Measurements from ENCODE around the gene FAM193A. TPM values are rescaled to one million over a fixed set of nuclear protein-coding genes. Genes with fewer than 3 reads are reported as not detected.
A peak's percentile ranks its signal among the peaks of the same experiment; 100 is the strongest.

FAM193A gene
- total RNA-seq, 1 donor from 2014 or later: 26.1 TPM

DNA sequence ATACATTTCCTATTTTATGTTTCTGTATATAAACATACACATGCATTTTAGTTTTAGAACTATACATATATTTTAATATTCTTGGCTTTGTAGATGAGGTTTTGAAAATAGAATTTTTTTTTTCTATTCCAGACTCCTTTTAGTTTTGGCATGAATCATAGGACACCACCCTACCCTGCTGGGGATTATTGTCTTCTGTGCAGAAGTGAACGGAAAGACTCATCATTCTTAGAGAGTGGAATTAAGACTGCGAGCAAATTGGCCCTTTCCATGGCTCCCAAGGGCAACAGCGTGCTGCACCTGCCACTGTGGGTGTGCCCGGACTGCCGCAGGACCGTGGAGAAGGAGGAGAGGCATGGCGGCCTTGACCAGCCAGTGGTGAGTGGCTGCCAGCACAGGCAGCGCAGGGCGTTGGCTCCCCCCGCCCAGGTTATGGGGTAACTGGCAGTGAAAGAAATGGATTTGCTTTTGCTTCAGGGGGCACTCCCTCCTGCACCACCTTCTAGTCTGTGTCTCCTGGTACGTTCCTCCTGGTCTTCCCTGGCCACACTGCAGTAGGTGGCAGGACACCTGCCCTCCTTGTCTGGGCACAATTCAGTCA is 59.6 kb downstream of the FAM193A start:
- H3K4me3 ChIP-seq: no peak overlapping the region
- H3K36me3 ChIP-seq: peaks cover 18% of the 10 kb centered on the region
- TF ChIP-seq, protein P1, sequence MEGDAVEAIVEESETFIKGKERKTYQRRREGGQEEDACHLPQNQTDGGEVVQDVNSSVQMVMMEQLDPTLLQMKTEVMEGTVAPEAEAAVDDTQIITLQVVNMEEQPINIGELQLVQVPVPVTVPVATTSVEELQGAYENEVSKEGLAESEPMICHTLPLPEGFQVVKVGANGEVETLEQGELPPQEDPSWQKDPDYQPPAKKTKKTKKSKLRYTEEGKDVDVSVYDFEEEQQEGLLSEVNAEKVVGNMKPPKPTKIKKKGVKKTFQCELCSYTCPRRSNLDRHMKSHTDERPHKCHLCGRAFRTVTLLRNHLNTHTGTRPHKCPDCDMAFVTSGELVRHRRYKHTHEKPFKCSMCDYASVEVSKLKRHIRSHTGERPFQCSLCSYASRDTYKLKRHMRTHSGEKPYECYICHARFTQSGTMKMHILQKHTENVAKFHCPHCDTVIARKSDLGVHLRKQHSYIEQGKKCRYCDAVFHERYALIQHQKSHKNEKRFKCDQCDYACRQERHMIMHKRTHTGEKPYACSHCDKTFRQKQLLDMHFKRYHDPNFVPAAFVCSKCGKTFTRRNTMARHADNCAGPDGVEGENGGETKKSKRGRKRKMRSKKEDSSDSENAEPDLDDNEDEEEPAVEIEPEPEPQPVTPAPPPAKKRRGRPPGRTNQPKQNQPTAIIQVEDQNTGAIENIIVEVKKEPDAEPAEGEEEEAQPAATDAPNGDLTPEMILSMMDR (IDR thresholded peaks at IDR 0.05): no peak
- intact Hi-C loops (cut with DNase I): no loop called here
- no peaks in the 10 kb centered on the region for H3K9me3 ChIP-seq
- peaks cover 70% of the 10 kb centered on the region for H3K4me1 ChIP-seq
- no peaks in the 10 kb centered on the region for H3K27me3 ChIP-seq (ENCODE audit: low read depth)
- ATAC-seq: no peak
- H3K27ac ChIP-seq: no peak overlapping the region
- no peak for DNase-seq

DNA sequence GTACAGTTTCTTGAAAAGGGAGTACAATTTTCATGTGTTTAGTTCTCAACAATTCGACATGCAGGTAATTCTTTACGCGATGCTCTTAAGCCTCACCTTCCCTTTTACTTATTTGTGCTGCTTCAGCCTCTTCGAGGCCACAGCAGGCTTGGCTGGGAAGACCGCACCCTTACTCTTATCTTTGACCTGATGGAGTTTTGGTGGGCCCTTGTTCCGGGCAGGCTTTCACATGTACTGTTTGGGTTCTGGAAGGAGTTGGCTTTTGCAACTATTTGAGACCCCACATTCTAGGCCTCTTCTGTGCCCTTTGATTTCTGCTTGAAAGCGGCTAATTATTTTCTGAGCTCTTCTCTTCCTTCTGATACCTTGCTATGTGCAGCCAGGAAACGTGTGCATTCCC is 60.2 kb downstream of the FAM193A start:
- TF ChIP-seq, protein P1 (IDR thresholded peaks at IDR 0.05): no peak
- H3K36me3 ChIP-seq: peaks cover 18% of the 10 kb centered on the region
- no peak for ATAC-seq
- intact Hi-C loops (cut with DNase I): no loop called here
- H3K27me3 ChIP-seq (ENCODE audit: low read depth): no peaks in the 10 kb centered on the region
- H3K4me1 ChIP-seq: peaks cover 65% of the 10 kb centered on the region
- DNase-seq: no peak
- H3K9me3 ChIP-seq: no peaks in the 10 kb centered on the region
- H3K27ac ChIP-seq: no peak overlapping the region
- H3K4me3 ChIP-seq: no peak overlapping the region

DNA sequence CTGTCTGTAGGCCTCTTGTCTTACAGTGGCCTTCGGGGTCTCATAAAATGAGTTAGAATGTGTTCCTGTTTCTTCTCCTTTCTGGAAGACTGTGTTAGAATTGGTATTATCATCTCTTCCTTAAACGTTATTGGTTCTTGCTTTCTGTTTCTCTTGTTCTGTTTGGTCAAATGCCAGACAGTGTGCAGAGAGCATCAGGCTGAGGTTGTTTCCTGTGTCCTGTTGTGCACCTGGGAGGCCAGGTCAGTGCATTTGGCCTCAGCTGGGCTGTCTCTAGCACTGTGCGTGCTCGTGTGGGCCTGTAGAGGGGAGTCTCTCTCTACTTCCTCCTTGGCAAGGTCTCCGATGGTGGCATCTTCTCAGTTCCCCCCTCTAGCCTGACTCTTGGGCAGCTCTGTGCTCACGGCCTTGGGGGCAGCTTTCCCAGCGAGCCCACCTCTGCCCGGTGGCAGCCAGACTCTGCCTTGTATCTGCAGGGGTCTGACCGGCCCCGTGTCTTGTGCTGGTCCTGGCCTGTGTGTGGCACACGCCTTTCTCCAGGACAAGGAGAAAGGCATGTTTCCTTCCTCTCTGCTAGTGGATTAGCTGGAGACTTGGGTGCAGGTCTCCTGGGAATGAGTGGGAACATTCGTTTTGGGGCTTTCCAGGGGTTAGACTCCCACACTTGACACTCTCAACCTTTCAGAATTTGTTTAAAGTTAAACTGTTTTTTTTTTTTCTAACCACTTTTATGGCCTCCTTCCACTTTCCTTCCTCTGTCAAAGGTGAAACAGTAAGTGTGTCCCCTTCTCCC is 62.3 kb downstream of the FAM193A start:
- no peak for DNase-seq

DNA sequence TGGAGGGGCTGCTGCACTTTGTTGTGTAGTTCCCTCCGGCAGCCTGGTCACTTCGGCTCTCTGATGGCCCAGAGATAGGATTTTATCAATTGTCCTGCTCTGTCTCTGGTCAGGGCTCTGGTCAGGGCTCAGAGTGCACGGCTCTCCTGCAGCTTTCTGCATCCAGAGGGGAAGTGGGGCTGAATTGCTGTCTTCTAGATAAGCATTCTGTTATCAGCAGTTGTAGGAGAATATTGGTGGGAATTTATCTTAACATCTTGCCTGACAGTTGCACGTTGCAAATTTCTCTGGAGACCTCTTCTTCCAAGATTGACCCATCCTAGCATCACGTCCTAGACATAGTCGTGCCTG is 62.8 kb downstream of the FAM193A start:
- no peak overlapping the region for H3K4me3 ChIP-seq
- peaks cover 38% of the 10 kb centered on the region for H3K4me1 ChIP-seq
- TF ChIP-seq, protein P1 (IDR thresholded peaks at IDR 0.05): no peak
- H3K27ac ChIP-seq: peak overlapping the region; percentile 36
- no peak for DNase-seq
- intact Hi-C loops (cut with DNase I): no loop called here
- no peaks in the 10 kb centered on the region for H3K27me3 ChIP-seq (ENCODE audit: low read depth)
- no peak for ATAC-seq
- H3K9me3 ChIP-seq: no peaks in the 10 kb centered on the region
- H3K36me3 ChIP-seq: peaks cover 25% of the 10 kb centered on the region

More for the DNA sequence above, 62.3 kb downstream of the FAM193A start:
- peak; percentile 73 to 88 for ATAC-seq
- Histone ChIP-seq H3K27ac (peak overlapping the region; percentile 36), H3K27me3 (ENCODE audit: low read depth) (no peaks in the 10 kb centered on the region), H3K4me1 (peaks cover 44% of the 10 kb centered on the region), H3K9me3 (no peaks in the 10 kb centered on the region), H3K4me3 (no peak overlapping the region), H3K36me3 (peaks cover 25% of the 10 kb centered on the region)
- TF ChIP-seq, protein P1 (IDR thresholded peaks at IDR 0.05): peak; percentile 29
- intact Hi-C loops (cut with DNase I): no loop called here

DNA sequence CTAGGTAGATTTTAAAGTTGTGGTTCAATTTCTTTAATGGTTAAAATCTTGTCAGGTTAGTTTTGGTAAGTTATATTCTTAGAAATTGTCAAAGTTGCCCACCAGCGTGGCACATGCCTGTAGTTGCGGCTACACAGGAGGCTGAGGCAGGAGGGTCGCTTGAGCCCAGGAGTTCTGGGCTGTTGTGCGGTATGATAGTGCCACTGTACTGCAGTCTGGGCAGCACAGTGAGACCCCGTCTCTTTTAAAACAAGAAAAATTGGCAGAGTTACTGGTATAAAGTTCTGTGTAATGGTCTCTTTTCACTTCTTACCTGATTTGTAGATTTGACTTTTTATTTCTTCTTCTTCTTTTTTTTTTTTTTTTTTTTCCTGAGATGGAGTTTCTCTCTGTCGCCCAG is 64.4 kb downstream of the FAM193A start:
- intact Hi-C loops (cut with DNase I): no loop called here

More for the DNA sequence above, 64.4 kb downstream of the FAM193A start:
- DNase-seq (no peak), ATAC-seq (no peak)
- TF ChIP-seq, protein P1 (IDR thresholded peaks at IDR 0.05): no peak
- H3K9me3 ChIP-seq: no peaks in the 10 kb centered on the region
- peaks cover 34% of the 10 kb centered on the region for H3K4me1 ChIP-seq
- no peaks in the 10 kb centered on the region for H3K27me3 ChIP-seq (ENCODE audit: low read depth)
- H3K36me3 ChIP-seq: peaks cover 25% of the 10 kb centered on the region
- H3K27ac ChIP-seq: no peak overlapping the region
- H3K4me3 ChIP-seq: no peak overlapping the region
